Prostate gland (tissue), 2 donors: ENCODE data around the gene LITAFD.
"Not testable (repeated sequence)": the region's sequence is repeated elsewhere in the genome, so short reads cannot be mapped to it uniquely, and the experiment has no call there.

Source experiments
- CTCF ChIP-seq, 4 experiments: fragments of 200-600 bp in 2 of 4; fragments of 450-650 bp in 2 of 4; sonication (generic) in 2 of 4; IDR thresholded peaks; 1 replicate in 3 of 4; 2 replicates in 1 of 4; pipeline ENCODE4 v1.5.1; 2016 to 2019; ENCODE audit warnings: antibody characterized with exemption in 4 of 4, mild to moderate bottlenecking in 2 of 4, moderate library complexity in 2 of 4
- POLR2A ChIP-seq: fragments of 450-650 bp; IDR thresholded peaks from one replicate; pipeline ENCODE4 v1.6.1; 2016; ENCODE audit warnings: antibody characterized with exemption, mild to moderate bottlenecking
- POLR2AphosphoS5 ChIP-seq: sonication (generic); formaldehyde crosslinking; IDR thresholded peaks from one replicate; pipeline ENCODE4 v1.6.1; 2017; ENCODE audit warnings: antibody characterized with exemption

- not testable (repeated sequence) for TF ChIP-seq CTCF (IDR thresholded peaks at IDR 0.05); POLR2AphosphoS5; POLR2A
Observed at GRCh38 chr16:8837594-8837993, 44.6 kb upstream of the LITAFD start.
